ENCODE measurements around the gene KCNQ1OT1.

KCNQ1OT1 gene

GRCh38 chr11:2707736-2708135 lies 7.9 kb upstream of the KCNQ1OT1 start:
- Mint-ChIP-seq H3K27me3 (no peaks in the 10 kb centered on the region), H3K36me3 (ENCODE audit: low read depth) (peaks cover 24% of the 10 kb centered on the region), H3K27ac (no peak overlapping the region)

GRCh38 chr11:2706321-2706720 lies 6.5 kb upstream of the KCNQ1OT1 start:
- intact Hi-C loops (cut with micrococcal nuclease): no loop called here
- Mint-ChIP-seq H3K36me3 (ENCODE audit: low read depth) (peaks cover 21% of the 10 kb centered on the region), H3K4me3 (no peak overlapping the region), H3K4me1 (ENCODE audit: low read depth) (no peaks in the 10 kb centered on the region), H3K27ac (no peak overlapping the region), H3K9me3 (no peaks in the 10 kb centered on the region), H3K27me3 (no peaks in the 10 kb centered on the region)

More at GRCh38 chr11:2707736-2708135, 7.9 kb upstream of the KCNQ1OT1 start:
- peaks cover 4% of the 10 kb centered on the region for H3K4me1 Mint-ChIP-seq (ENCODE audit: low read depth)
- H3K9me3 Mint-ChIP-seq: no peaks in the 10 kb centered on the region
- intact Hi-C loops (cut with micrococcal nuclease): no loop called here
- H3K4me3 Mint-ChIP-seq: no peak overlapping the region

GRCh38 chr11:2704896-2705606 lies 5.3 kb upstream of the KCNQ1OT1 start:
- H3K4me3 Mint-ChIP-seq: no peak overlapping the region
- no peaks in the 10 kb centered on the region for H3K27me3 Mint-ChIP-seq
- no peaks in the 10 kb centered on the region for H3K4me1 Mint-ChIP-seq (ENCODE audit: low read depth)
- no peaks in the 10 kb centered on the region for H3K9me3 Mint-ChIP-seq
- intact Hi-C loops (cut with micrococcal nuclease): no loop called here
- H3K27ac Mint-ChIP-seq: no peak overlapping the region
- H3K36me3 Mint-ChIP-seq (ENCODE audit: low read depth): peaks cover 30% of the 10 kb centered on the region

DNA sequence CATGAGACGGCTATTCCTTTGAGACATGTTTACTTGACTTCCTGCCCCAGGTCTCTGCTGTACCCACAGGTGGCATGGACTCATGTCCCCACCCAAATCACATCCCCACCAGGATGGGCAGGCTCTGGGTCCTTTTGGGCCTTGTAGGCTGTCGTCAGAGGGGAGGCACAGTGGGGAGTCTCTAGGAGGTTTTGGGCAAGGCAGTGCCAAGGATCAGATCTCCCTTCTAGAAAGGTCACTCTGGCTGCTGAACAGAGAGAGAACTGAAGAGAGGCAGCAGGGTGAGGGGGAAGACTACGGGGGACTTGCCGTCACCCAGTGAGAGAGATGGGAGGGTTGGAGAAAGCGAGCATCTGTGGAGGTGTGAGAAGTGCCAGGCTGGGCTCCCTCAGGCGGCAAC lies 4.6 kb upstream of the KCNQ1OT1 start:
- no peak overlapping the region for H3K4me3 Mint-ChIP-seq
- intact Hi-C loops (cut with micrococcal nuclease): no loop called here
- no peaks in the 10 kb centered on the region for H3K9me3 Mint-ChIP-seq
- no peaks in the 10 kb centered on the region for H3K27me3 Mint-ChIP-seq
- peaks cover 37% of the 10 kb centered on the region for H3K36me3 Mint-ChIP-seq (ENCODE audit: low read depth)
- H3K27ac Mint-ChIP-seq: no peak overlapping the region
- no peaks in the 10 kb centered on the region for H3K4me1 Mint-ChIP-seq (ENCODE audit: low read depth)

DNA sequence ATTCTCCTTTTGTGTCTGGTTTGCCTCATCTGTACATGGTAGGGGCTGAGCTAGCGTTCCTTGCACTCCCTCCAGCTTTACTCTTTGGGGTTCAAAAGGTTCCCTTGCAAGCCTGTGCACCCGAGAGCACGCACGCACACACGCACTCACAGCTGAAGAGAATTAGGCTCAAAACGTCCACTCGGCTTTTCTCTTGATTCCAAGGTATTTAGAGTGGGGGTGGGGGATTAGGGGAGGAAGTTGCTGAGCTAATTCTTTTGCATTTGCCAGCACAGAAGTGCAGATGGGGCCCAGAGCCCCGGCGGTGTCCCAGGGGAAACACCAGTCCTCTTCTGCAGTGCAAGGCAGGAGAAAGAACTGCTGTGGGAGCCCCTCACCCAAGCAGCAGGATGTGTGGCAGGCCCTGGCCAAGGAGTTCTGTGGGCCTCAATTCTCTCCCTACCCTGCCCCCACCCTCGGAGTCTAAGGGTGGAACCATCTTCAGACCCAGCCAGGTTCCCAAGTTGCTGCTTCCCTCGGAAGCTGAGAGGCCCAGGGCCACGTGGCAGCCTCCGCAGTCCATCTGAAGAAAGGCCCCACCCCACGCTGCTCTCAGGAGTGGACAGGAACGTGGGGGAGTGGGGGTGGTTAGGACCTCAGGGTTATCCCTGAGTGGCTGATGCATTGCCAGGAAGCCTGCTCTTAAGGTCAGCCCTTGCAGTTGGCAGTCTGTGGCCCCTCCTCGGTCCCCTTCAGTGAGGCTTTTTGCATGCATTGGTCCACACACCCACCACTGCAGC lies 3.8 kb upstream of the KCNQ1OT1 start:
- H3K27ac Mint-ChIP-seq: no peak overlapping the region
- H3K4me1 Mint-ChIP-seq (ENCODE audit: low read depth): peaks cover 7% of the 10 kb centered on the region
- no peak overlapping the region for H3K4me3 Mint-ChIP-seq
- H3K9me3 Mint-ChIP-seq: no peaks in the 10 kb centered on the region
- intact Hi-C loops (cut with micrococcal nuclease): no loop called here
- peaks cover 45% of the 10 kb centered on the region for H3K36me3 Mint-ChIP-seq (ENCODE audit: low read depth)
- H3K27me3 Mint-ChIP-seq: peaks cover under 1% of the 10 kb centered on the region

DNA sequence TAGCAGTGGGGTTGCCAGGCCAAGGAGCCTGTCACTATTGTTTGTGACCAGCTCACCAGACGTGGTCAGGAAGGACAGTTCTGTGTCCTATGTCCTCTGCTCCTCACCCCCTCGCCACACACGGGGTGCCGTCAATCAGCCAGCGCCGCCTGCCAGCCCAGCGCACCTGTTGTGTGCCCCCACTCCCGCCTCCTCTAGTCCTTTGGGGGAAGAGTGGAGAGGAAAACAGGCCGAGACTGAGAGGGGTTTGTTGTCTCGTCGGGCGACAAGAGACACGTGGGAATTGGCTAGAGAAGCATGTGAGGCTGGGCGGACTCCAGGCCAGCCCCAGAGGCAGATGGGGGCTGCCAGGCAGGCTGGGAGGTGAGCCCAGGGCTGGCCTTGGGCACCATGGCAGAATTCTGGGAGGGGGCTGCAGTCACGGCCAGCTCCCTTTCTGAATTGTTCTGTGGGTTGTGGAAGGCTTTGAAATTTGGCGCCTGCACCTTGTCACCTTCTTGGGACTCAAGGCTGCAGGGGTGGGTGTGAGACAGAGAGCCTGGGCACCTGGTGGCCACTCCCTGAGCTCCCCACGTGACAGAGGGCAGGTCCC lies 3.1 kb upstream of the KCNQ1OT1 start:
- Mint-ChIP-seq H3K27me3 (peaks cover 2% of the 10 kb centered on the region), H3K4me1 (ENCODE audit: low read depth) (peaks cover 12% of the 10 kb centered on the region), H3K27ac (no peak overlapping the region), H3K9me3 (no peaks in the 10 kb centered on the region), H3K4me3 (no peak overlapping the region), H3K36me3 (ENCODE audit: low read depth) (peaks cover 51% of the 10 kb centered on the region)
- intact Hi-C loops (cut with micrococcal nuclease): no loop called here

DNA sequence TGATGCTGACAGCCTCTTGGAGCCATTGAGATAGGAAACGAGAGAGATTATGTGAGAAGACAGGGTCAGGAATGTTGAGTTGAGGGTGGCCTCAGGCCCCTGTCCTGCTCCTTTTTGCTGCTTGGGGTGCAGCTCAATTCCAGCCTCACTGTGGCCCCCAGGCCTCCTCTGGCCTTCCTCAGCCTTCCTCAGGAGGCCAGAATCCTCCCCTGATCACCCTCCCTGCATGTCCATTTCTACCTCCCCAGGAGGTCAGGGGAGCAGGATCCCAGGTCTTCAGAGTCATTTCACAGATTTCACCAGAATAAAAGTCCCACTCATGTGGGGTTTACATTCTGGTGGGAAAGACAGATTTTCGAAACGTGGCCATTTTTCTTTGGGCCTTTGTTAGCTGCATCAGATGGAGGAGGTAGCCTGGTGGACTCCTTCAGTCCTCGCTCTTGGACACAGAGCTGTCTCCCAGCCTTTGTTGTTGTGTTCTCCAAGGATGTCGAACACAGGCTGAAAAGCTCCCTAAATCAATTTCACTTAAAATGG lies 2.2 kb upstream of the KCNQ1OT1 start:
- Mint-ChIP-seq H3K36me3 (ENCODE audit: low read depth) (peaks cover 51% of the 10 kb centered on the region), H3K9me3 (no peaks in the 10 kb centered on the region), H3K27ac (no peak overlapping the region)

DNA sequence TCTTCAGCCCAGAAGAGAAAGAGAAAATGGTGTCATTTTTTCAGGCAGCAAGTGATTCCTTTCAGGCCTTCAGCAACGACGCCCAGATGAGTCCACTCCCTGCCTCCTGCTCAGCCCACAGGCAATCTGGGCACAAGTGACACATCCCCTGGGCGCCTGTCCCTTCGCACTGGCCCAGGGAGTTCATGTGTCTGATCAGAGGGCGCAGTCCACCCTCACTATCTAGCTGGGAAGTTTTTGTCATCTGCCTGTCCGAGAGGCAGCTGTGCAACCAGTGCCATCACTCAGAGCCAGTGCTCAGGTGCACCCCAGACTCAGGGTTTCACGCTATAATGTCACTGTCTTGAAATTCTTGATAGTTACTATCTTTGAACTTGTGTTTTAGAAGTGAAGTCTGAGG lies 1.4 kb upstream of the KCNQ1OT1 start:
- Mint-ChIP-seq H3K4me3 (no peak overlapping the region), H3K27ac (peak overlapping the region; percentile 84), H3K27me3 (peaks cover 2% of the 10 kb centered on the region), H3K4me1 (ENCODE audit: low read depth) (peaks cover 12% of the 10 kb centered on the region), H3K9me3 (no peaks in the 10 kb centered on the region), H3K36me3 (ENCODE audit: low read depth) (peaks cover 58% of the 10 kb centered on the region)
- intact Hi-C loops (cut with micrococcal nuclease): no loop called here

More for the DNA sequence above, 2.2 kb upstream of the KCNQ1OT1 start:
- Mint-ChIP-seq H3K4me1 (ENCODE audit: low read depth) (peaks cover 12% of the 10 kb centered on the region), H3K27me3 (peaks cover 2% of the 10 kb centered on the region), H3K4me3 (no peak overlapping the region)
- intact Hi-C loops (cut with micrococcal nuclease): no loop called here

GRCh38 chr11:2700415-2701211 lies 819 bp upstream of the KCNQ1OT1 start:
- intact Hi-C loops (cut with micrococcal nuclease): no loop called here
- Mint-ChIP-seq H3K4me3 (peak overlapping the region; percentile 83), H3K27me3 (peaks cover 2% of the 10 kb centered on the region), H3K36me3 (ENCODE audit: low read depth) (peaks cover 61% of the 10 kb centered on the region), H3K9me3 (no peaks in the 10 kb centered on the region), H3K27ac (peak overlapping the region; percentile 84), H3K4me1 (ENCODE audit: low read depth) (peaks cover 12% of the 10 kb centered on the region)

DNA sequence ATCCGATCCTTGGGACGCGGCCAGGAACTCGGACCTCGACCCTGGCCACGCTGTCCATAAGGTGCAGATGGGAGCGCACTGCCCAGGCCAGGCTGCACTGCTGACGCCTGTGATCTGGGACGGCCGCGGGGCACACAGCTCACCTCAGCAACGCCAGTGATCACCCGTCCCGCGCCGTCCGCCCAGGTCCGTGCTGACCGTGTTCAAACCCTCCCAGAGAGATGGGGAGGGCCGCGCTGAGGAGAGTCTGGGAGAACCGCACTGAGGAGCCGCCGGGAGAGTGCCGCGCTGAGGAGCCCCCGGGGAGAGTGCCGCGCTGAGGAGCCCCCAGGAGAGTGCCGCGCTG lies 636 bp downstream of the KCNQ1OT1 start:
- Mint-ChIP-seq H3K4me1 (ENCODE audit: low read depth) (peaks cover 16% of the 10 kb centered on the region), H3K27ac (peak overlapping the region; percentile 84), H3K9me3 (no peaks in the 10 kb centered on the region), H3K27me3 (peaks cover 2% of the 10 kb centered on the region), H3K36me3 (ENCODE audit: low read depth) (peaks cover 62% of the 10 kb centered on the region), H3K4me3 (peak overlapping the region; percentile 83)
- intact Hi-C loops (cut with micrococcal nuclease): loop anchor here (10.0 kb wide), 1 partner anchor 186 kb away; the partner anchor contains the start of gene CDKN1C

GRCh38 chr11:2698386-2699184 lies 1.2 kb downstream of the KCNQ1OT1 start:
- Mint-ChIP-seq H3K27me3 (peaks cover 2% of the 10 kb centered on the region), H3K27ac (peak overlapping the region; percentile 84), H3K4me3 (peak overlapping the region; percentile 83), H3K36me3 (ENCODE audit: low read depth) (peaks cover 58% of the 10 kb centered on the region), H3K4me1 (ENCODE audit: low read depth) (peaks cover 16% of the 10 kb centered on the region), H3K9me3 (no peaks in the 10 kb centered on the region)
- intact Hi-C loops (cut with micrococcal nuclease): loop anchor here (10.0 kb wide), 1 partner anchor 186 kb away; the partner anchor contains the start of gene CDKN1C

- H3K4me3 Mint-ChIP-seq: no peak overlapping the region
- no peaks in the 10 kb centered on the region for H3K9me3 Mint-ChIP-seq
- H3K36me3 Mint-ChIP-seq (ENCODE audit: low read depth): peaks cover 64% of the 10 kb centered on the region
- H3K27me3 Mint-ChIP-seq: peaks cover 2% of the 10 kb centered on the region
- H3K27ac Mint-ChIP-seq: no peak overlapping the region
- intact Hi-C loops (cut with micrococcal nuclease): loop anchor here (10.0 kb wide), 1 partner anchor 187 kb away; the partner anchor contains the start of gene CDKN1C
- peaks cover 16% of the 10 kb centered on the region for H3K4me1 Mint-ChIP-seq (ENCODE audit: low read depth)
Observed at GRCh38 chr11:2697866-2698265, 1.9 kb downstream of the KCNQ1OT1 start.

DNA sequence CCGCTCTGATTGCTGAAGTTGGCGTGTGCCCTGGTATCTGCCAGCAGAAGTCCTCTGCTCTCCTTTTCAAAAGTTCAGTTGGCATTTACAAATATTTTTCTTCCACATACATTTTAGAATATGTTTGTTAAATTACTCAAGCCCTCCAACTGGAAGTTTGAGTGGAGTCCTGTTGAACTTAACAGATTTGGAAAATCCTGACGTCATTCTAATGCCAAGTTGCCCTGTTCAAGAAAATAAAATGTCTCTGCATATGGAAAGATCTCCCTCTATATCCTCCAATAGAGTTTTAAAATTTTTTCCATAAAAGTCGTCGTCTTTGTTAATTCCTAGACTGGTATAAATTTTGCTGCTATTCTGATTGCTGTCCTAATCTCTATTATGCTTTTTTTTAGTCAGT lies 3.3 kb downstream of the KCNQ1OT1 start:
- intact Hi-C loops (cut with micrococcal nuclease): loop anchor here (10.0 kb wide), 1 partner anchor 188 kb away; the partner anchor contains the start of gene CDKN1C
- peaks cover 16% of the 10 kb centered on the region for H3K4me1 Mint-ChIP-seq (ENCODE audit: low read depth)
- no peak overlapping the region for H3K4me3 Mint-ChIP-seq
- no peaks in the 10 kb centered on the region for H3K9me3 Mint-ChIP-seq
- H3K36me3 Mint-ChIP-seq (ENCODE audit: low read depth): peaks cover 66% of the 10 kb centered on the region
- H3K27me3 Mint-ChIP-seq: peaks cover 2% of the 10 kb centered on the region
- no peak overlapping the region for H3K27ac Mint-ChIP-seq

All from dendritic cell treated with granulocyte-macrophage colony-stimulating factor and Interleukin-4, amounts not matched to agents 40 ng/mL and 50 ng/mL, for 4 days (primary cell).